HTR-8/SVneo (cell line): ENCODE data around the gene HLX.
A peak's percentile ranks its signal among the peaks of the same experiment; 100 is the strongest.

Experiments
- DNase-seq: peaks from one replicate; pipeline ENCODE4 v3.0.0; 2011; ENCODE audit warnings: low spot score, mixed read lengths; ENCODE audit not compliant: insufficient read length
- FAIRE-seq: peaks from 2 replicates; lab custom pipeline; 2011; peaks lifted over from hg19 to GRCh38; lab: Jason Lieb, UNC

HLX gene

DNA sequence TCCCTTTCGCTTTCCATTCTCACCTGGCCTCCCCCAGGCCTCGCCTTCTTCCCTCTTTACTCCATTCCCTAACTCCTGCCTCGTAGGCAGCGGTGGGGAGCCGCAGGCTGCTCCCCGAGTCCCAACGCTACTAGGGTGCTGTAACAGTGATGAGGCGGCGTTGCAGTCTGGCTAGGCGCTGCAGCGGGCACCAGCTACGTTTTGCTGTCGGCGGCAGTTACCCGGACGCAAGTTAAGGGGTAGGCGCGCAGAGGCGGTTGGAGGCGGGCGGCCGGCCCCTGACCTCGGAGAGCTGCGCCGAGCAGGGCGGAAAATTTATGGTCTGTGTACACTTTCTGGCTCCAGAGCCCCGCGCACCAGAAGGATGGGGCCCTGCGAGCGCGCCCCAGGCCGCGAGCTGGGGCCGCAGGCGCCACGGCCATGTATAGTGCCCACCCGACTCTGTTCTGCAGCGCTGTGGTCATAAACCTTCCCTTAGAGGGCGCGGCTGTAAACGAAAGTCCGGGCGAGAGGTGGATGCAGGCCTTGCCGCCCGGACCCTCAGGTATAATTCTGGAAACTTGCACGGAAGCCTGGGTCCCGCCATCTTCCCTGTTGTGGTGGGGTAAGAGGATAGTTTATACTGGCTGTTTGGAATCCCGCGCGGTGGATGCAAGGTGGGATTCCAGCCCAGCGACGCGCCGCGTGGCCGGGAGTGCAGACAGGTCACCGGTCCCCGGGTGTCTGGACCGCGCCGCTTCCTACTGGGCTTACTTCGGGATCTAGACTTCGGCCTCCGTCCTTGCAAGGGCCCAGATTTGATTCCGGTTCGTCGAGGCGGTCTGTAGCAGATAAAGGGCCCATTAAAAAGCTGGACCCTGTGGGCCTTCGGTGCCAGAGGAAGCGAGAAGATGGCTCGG lies 15.0 kb downstream of the HLX start:
- DNase-seq (no peak), FAIRE-seq (no peak)

DNA sequence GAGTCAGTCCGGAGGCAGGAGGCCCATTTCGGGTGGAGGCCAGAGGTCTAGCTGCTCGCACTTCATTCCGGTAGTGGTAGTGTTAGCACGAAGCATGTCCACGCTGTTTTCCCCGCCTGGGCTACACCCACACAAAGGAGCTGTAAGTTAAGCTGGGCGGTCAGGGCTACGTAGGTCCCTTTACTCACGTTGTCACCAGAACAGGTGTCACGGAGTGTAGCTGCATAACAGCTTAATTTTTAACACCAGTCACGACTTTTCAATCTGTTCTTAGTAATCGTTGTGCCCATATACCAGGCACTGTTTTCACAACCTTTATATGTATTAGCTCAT lies 15.6 kb downstream of the HLX start:
- no peak for DNase-seq
- no peak for FAIRE-seq

DNA sequence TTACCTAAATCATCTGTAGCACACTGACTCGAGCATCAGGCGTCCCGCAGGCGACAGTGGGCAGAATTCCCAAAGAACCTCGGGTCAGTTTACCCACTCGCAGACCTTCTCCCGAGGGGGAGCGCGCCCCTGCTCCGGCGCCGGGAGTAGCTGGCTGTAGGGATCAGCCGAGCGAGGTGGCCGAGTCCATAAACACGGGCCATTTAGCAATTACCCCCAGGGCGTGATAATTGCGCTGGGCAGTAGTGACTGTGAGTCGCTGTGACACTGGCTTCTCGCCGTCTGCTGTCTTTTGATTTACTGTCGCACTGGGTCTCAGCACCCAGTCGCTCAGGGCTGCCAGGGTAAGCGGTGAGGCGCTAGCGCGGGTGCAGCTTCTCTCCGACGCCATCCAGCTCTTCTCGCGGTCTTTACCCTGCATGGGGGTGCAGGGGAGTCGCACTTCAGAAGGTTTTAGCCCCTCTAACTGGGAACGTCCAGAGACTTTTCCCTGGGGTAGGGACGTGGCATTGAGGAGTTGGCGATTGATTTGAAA lies 16.2 kb downstream of the HLX start:
- FAIRE-seq, result no peak
- no peak for DNase-seq

DNA sequence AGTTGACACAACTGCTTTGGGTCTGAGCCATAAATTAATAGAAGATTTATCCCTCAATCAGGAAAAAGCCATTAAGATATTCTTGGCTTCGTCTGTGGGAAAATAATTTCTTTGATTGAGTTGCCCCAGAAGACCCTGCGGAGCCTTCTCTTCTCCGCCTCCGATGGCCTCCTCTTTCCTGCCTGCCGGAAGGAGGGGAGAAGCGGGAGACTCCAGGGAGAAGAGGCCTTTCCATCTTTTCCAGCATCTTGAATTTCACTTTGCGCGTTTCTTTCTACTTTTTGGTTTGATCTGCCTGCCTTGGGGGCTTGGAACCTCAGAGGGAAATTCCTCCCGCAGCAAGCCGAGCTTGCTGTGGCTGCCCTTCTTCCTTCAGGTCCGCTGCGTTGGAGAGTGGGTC lies 16.8 kb downstream of the HLX start:
- FAIRE-seq (no peak), DNase-seq (no peak)

DNA sequence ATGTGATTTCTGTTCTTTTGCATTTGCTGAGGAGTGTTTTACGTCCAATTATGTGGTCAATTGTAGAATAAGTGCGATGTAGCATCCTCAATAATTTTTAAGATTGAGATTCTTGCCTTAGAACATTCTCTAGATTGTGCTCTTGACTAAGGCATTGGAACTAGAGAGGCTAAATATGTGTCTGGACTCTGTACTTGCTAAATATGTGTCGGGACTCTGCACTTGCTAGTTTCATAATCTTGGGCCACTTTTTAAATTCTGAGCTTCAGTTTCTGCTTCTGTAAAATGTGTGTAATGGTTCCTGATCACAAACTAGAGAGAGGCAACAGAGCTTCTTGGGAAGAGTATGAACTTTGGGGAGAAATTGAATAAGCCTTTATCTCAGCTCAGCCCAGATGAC lies 21.6 kb downstream of the HLX start:
- FAIRE-seq, result no peak
- DNase-seq, result no peak

DNA sequence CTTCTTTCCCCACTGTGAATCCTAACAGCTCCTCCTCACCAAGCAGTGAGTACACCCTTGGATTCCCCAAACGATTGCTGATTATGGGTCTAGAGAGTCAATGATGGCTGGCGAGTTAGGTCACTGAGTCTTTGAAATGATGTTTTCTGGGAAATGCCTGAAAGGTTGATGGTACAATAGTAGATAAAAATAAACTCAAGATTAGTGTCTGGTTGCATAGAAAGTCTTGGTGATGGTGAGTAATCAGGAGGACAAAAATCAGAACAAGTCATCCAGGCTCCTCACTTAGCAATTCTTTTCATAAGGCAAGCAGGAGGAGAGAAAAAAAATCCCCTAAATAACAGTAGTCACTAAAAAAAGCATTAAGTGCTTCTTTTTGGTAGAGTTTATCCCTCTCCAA lies 22.6 kb downstream of the HLX start:
- FAIRE-seq, result no peak
- DNase-seq, result no peak

DNA sequence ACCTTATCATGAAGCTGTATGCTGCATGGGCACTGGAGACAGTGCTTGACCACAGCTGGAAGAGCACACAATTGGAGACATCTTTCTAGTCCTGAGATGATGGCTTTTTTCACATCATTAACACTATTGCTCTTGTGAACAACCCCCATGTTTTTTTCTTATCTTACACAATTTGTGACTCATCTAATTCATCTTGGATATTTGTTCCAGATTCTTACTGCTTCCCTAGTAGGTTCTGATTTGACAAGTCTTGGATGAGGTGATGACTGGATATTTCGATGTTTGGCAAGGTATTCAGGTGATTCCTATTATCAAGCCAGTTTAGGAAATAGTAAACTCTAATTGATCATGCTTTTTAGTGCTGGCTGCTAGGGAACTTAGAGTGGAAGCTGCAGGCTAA lies 23.7 kb downstream of the HLX start:
- FAIRE-seq (no peak), DNase-seq (no peak)

DNA sequence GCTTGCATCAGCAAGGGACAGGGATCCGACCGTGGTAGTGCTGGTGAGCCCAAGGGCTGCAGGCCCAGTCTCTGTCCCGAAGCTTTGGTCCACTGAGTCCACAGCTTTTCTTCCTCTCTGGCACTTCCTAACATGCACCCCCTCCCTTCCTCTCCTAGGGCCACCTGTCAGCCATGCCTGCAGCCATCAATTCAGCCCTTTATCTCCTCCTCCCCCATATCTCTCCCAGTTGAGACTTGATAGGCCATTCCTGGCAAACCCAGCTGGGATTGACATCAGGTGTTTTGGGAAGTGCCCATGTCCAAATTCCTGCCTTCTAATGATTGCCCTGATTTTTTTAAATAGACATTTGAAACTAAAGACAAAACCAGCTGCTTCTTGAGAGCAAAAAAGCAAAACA lies 25.6 kb downstream of the HLX start:
- no peak for DNase-seq
- no peak for FAIRE-seq

DNA sequence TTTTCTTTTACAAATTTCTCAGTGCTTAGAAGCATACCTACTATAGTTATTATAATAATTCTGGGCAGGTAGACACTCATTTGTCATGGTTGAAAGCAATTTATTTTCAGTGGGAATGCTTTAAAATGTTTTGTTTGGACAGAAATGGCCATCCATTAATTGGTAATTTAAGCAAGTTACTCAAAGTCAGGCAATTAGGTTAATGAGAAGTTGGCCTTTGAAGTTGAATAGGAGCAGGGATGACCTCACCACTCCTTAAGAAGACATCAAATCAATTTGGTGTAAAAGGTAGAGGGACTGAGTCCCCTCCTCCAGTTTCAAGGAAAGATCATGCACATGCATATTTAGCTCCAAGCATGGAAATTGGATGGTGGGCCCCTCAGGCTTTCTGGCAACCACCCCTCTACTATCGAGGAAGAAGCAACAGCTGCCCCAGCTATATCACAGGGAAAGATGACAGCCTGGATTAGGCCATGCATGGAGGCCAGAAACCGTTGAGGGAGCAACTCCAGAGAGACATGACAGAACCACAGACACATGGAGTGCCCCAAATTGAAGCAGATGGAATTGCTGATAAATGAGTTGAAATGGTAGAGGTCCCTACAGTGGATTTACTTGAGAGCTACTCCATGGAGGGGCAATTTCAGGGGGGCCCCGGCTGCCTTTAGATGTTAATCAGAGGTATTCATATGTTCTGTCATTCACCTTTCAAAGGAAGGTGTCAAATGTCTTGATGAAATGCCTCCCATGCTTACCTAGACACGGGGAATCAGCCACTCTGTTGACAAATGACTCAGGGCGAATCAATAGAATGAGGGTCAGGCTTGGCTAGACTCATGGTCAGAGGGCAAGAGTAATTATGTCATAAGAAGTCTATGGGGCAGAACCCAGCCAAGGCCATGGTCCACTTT lies 26.7 kb downstream of the HLX start:
- DNase-seq, result no peak
- no peak for FAIRE-seq

DNA sequence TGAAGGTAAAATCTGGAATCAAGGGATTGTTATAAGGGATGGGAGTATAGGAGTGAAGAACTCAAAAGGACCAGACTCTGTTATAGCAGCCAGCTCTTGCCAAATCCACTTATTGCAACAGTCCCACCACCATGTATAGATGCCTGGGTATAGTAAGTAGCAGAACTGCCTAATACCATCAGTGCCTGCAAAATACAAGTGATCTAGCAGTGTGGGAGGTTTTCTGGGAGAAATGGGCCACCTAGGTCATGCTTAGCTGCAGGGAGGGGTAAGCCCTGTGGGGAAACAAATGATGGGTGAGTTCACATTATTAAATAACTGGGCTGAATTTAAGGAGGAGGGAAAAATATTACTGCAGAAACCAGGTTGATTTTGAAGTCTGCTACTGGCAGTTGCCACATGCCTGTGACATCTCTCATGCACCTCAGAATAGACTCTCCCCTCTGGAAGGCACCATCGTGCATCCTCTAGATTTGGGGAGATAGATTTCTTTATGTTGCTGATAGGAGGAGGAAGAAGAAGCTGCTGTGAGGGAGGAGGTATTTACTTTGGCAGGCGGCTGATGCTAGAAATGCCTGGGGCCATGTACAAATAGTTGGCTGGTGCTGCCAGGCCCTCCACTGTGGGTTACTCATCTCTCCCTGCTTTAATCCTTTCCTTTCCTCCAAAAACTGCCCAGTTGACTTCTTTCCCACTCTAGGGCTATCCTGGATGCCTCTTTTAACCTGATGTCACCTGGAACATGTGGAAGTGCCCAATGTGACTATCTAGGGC lies 27.5 kb downstream of the HLX start:
- FAIRE-seq (no peak), DNase-seq (peak; percentile 48)

DNA sequence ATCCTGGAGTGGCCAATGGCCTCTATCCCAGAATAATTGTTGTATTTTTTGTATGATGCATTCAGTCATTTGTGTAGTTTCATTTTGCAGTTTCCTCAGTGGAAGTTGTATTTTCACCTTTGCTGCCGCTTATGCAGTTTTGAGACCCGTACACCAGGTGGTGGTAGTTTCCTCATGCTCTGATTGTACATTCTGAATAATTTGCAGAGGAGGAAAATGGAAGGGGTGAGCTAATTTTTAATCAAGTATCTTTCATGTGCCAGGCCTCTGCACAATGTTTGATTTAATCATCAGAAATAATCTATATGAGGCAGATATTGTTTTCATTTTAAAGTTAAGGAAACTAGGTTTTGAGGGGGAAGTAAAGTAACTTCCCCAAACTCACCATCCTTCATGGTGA lies 29.5 kb downstream of the HLX start:
- FAIRE-seq, result peak; percentile 68
- peak; percentile 18 for DNase-seq

DNA sequence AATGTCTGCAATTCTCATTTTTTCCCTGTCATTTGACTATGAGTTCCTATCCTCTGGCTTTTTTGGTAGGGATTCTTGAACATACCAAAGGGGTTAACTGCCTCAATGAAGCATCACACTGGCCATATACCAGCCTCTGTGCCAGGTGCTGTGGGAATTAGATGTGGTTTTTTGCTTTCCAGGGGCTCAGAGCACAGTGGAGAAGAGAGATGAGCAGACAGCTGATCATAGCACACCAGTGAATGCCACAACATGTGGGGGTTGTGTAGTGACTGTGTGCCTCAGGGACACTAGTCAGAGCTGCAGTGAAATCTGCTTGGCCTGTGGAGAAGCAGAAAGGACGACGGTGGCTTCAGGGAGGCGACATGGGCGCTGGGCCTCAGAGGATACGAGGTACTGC lies 30.8 kb downstream of the HLX start:
- FAIRE-seq, result no peak
- no peak for DNase-seq

DNA sequence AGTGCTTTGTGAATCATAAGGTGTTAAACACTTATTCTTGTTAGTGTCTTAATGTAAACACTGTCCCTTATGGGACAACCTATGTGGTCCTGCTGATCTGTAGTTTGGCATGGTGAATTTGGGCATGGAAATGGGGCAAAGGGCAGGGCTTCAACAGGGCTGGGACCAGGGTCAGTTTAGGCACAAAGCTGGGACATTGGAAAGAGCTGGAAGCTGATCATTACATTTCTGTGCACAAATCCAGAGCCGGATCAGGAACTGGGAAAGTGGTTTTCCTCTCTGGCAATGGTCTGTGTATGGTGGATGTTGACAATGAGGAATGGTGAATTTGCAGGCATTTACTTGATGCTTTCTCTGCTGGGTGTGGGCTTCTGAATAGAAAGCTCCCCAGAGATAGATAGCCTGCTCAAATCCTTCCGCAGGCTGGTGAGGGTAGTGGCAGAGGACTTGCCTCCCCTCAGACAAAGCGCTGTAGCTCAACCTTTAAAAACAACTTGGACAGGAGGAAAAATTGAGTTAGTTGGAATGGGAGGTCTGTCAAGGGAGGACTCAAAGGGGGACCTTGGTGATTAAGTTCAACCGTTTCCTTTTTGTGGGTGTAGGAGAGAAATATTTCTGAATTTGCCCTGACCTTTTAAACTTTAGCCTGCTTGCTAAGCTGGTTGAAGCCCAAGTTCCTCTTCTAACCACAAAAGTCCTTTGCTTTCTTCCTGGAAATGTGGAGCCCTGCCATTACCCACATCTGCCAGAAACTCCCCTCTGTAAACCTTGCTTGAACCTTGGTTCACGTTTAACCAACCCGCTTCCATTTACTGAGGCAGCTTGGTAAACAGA lies 35.3 kb downstream of the HLX start:
- DNase-seq (no peak), FAIRE-seq (no peak)

DNA sequence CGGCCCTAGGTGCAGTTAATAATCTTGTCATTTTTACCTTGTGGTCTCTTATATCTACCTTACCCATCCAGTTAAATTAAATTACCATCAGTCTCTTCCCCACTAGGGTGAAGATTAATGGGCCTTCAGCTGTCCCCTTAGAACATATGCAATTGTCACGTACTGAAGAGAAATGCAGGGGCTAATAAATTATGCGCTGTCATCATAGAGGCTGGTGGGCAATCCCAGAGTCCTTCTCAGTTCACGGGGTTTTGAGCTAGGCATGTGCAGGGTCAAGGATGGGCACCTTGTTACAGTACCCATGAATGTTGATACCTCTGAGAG lies 35.8 kb downstream of the HLX start:
- no peak for FAIRE-seq
- DNase-seq, result no peak

DNA sequence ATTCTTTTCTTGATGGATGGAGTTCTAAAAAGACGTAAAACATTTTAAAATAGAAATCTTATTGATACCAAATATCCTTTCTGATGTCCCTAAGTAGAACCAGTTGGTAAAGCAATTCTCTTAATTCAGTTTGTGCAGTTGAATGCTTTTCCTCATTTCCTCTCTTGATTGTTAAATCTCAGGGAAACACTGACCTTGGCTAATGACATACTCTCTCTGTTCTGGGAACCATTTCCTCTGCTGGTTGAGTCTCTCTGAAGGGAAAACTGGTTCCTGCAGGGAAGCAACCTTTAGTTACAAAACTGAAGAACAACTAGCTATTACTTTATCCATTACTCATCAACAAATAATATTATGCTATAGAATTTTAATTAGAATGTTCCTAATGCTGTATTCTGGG lies 36.7 kb downstream of the HLX start:
- FAIRE-seq (no peak), DNase-seq (no peak)

DNA sequence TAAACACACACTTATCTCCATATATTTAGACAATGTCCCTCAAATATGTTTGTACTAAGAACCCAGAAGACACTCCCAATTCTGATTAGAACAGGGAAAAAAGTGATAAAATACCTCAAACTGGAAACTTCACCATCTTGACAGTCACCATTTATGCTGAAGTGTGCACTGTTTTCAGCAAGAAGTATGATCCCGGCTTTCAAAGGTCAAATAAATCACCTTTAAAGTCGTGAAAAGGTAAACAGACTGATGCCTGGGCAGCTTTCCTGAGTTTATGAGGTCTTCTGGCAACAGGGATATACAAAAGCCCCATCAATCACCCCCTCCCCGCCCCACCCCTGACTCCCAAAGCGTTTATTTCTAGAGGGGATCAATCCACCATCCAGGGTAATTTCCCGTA lies 37.9 kb downstream of the HLX start:
- DNase-seq, result no peak

DNA sequence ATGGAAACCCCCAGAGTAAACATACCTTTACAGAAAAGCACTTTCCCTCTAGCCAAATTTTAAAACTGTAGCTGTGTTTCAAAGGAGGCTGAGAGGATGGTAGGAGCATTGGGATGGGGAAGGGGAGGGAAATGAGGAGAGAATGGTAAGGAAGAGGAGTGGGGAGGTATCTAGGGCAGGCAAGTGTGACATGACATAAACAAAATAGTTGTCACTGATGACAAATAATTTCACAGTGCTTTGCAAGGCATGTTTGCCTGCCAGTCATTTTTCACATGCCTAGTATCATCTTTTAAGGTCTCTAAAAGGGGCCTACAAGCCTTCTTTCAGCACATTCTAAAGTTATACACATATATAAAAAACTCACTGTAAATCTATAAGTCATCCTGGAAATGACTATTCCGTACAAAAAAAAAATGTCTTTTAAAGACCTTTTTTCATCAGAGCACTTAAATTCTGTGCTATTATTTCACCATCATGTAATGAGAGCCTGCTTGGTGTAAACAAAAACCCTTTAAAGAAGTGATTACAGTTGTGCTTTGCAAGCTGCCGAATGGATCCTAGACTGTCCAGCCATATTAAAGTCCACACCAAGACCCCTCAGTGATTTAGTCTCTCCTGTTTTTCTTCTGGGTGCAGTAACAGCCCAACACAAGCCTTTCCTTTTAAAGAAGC lies 38.4 kb downstream of the HLX start:
- FAIRE-seq, result no peak

More for the DNA sequence above, 37.9 kb downstream of the HLX start:
- no peak for FAIRE-seq

DNA sequence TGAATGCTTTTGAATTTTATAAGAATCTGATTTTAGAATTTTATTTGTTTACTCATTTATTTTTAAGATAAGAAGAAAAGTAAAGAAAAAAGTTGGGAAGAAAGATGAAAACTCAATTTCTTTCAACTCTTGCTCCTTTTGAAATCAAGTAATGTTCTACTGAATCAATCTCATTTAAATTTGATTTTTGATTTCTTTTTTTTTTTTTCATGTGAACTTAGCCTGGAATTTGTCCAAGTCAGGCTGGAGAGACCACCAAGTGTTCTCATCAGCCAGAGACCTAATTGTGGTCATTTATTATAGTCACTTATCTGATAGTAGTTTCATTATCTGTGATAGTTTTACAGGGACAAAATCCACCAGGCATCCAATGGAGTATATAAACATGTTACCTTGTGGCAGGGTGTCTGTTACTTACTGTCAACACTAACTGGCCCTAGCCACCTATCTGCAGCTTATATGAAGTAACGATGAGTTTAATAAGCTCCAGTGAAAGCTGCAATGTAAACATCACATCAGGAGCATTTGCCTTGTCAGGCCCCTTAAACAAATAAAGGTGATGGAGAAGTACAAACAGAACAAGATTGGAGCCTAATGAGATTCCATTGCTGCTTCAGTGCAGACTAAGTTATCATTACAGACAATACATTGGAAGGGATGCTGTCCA lies 39.2 kb downstream of the HLX start:
- DNase-seq (no peak), FAIRE-seq (no peak)

More for the DNA sequence above, 38.4 kb downstream of the HLX start:
- DNase-seq, result no peak

DNA sequence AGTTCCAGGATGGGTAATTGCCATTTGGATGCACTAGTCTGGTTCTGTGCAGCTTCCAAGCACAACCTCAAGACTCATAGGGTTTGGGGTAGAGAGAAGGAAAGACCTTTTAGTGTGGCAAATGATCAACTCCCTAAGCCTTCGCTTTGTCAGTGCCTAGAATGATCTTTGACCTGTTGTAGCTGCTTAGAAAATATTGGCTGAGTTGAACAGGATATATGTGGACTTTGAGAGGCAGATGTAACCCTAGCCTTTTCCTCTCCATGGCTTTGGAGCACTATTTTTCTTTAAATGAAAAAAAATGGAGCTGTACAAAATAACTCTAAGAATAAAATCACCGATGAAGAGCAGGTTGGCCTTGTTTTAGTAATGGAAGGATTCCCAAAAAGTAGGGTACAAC lies 41.7 kb downstream of the HLX start:
- DNase-seq, result no peak
- no peak for FAIRE-seq
